ENCODE measurements around the gene MTMR4.
A peak's percentile ranks its signal among the peaks of the same experiment; 100 is the strongest.
"Not testable (repeated sequence)": the region's sequence is repeated elsewhere in the genome, so short reads cannot be mapped to it uniquely, and the experiment has no call there.

Gene MTMR4

GRCh38 chr17:58488428-58488890 is 26.0 kb downstream of the MTMR4 start:
- no peak for DNase-seq

- DNase-seq = peak; percentile 54 to 75 (median 56)
Observed at GRCh38 chr17:58487589-58488427, 26.6 kb downstream of the MTMR4 start, which contains the start of gene HSF5. Gene HSF5, minus strand, starts transcription at chr17:58488408. Its CDS starts 134 bp downstream, at chr17:58488274.

- no peak for DNase-seq
Observed at GRCh38 chr17:58484600-58484999, 29.8 kb downstream of the MTMR4 start.

GRCh38 chr17:58481798-58482197 is 32.6 kb downstream of the MTMR4 start:
- DNase-seq = not testable (repeated sequence)

GRCh38 chr17:58480090-58480489 is 34.3 kb downstream of the MTMR4 start:
- DNase-seq = peak in 2 of 3 donors; percentile 23 to 26

GRCh38 chr17:58476812-58477211 is 37.6 kb downstream of the MTMR4 start:
- DNase-seq = no peak

- DNase-seq = no peak
Observed at GRCh38 chr17:58475985-58476384, 38.5 kb downstream of the MTMR4 start.

GRCh38 chr17:58470356-58470755 is 44.1 kb downstream of the MTMR4 start:
- DNase-seq = no peak

GRCh38 chr17:58468944-58469343 is 45.5 kb downstream of the MTMR4 start:
- no peak for DNase-seq

GRCh38 chr17:58455491-58455890 is 58.9 kb downstream of the MTMR4 start:
- DNase-seq = no peak

GRCh38 chr17:58452738-58453137 is 61.7 kb downstream of the MTMR4 start:
- DNase-seq = peak in 1 of 3 donors; percentile 10

GRCh38 chr17:58447039-58447975 is 67.1 kb downstream of the MTMR4 start:
- peak; percentile 88 to 89 (median 89) for DNase-seq

- no peak for DNase-seq
Observed at GRCh38 chr17:58446086-58446485, 68.4 kb downstream of the MTMR4 start.
